Measurements from ENCODE around the gene CACNG4.

CACNG4 gene

GRCh38 chr17:67053438-67054000, 89.0 kb downstream of the CACNG4 start:
- TF ChIP-seq, protein P1, sequence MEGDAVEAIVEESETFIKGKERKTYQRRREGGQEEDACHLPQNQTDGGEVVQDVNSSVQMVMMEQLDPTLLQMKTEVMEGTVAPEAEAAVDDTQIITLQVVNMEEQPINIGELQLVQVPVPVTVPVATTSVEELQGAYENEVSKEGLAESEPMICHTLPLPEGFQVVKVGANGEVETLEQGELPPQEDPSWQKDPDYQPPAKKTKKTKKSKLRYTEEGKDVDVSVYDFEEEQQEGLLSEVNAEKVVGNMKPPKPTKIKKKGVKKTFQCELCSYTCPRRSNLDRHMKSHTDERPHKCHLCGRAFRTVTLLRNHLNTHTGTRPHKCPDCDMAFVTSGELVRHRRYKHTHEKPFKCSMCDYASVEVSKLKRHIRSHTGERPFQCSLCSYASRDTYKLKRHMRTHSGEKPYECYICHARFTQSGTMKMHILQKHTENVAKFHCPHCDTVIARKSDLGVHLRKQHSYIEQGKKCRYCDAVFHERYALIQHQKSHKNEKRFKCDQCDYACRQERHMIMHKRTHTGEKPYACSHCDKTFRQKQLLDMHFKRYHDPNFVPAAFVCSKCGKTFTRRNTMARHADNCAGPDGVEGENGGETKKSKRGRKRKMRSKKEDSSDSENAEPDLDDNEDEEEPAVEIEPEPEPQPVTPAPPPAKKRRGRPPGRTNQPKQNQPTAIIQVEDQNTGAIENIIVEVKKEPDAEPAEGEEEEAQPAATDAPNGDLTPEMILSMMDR (IDR thresholded peaks at IDR 0.05): no peak
- Histone ChIP-seq H3K27ac (no peak overlapping the region), H3K9me3 (ENCODE audit: control insufficient read depth, low read length) (no peaks in the 10 kb centered on the region)

GRCh38 chr17:67054011-67054591, 89.6 kb downstream of the CACNG4 start:
- no peak overlapping the region for H3K9ac ChIP-seq
- H3K4me1 ChIP-seq: peaks cover 6% of the 10 kb centered on the region
- H3K27ac ChIP-seq: no peak overlapping the region

More at GRCh38 chr17:67053438-67054000, 89.0 kb downstream of the CACNG4 start:
- Histone ChIP-seq H2AFZ (no peak overlapping the region), H3K9ac (no peak overlapping the region), H3K27me3 (ENCODE audit: control insufficient read depth, insufficient read depth, low read length) (no peaks in the 10 kb centered on the region), H3K4me1 (peaks cover 6% of the 10 kb centered on the region), H3K79me2 (no peaks in the 10 kb centered on the region), H3K4me3 (ENCODE audit: low read depth, low read length) (no peak overlapping the region), H3K36me3 (ENCODE audit: control insufficient read depth, insufficient read depth, low read length) (no peaks in the 10 kb centered on the region), H3K4me2 (ENCODE audit: low read length) (no peak overlapping the region)

GRCh38 chr17:67054608-67055007, 90.1 kb downstream of the CACNG4 start:
- no peak overlapping the region for H3K27ac ChIP-seq
- H3K79me2 ChIP-seq: no peaks in the 10 kb centered on the region
- no peak overlapping the region for H3K9ac ChIP-seq
- H3K4me2 ChIP-seq (ENCODE audit: low read length): no peak overlapping the region
- no peak overlapping the region for H2AFZ ChIP-seq
- no peak overlapping the region for H3K4me3 ChIP-seq (ENCODE audit: low read depth, low read length)
- H3K9me3 ChIP-seq (ENCODE audit: control insufficient read depth, low read length): no peaks in the 10 kb centered on the region
- H3K4me1 ChIP-seq: peaks cover 6% of the 10 kb centered on the region
- no peaks in the 10 kb centered on the region for H3K27me3 ChIP-seq (ENCODE audit: control insufficient read depth, insufficient read depth, low read length)
- H3K36me3 ChIP-seq (ENCODE audit: control insufficient read depth, insufficient read depth, low read length): no peaks in the 10 kb centered on the region
- TF ChIP-seq, protein P1 (IDR thresholded peaks at IDR 0.05): no peak

More at GRCh38 chr17:67054011-67054591, 89.6 kb downstream of the CACNG4 start:
- Histone ChIP-seq H3K9me3 (ENCODE audit: control insufficient read depth, low read length) (no peaks in the 10 kb centered on the region), H3K4me3 (ENCODE audit: low read depth, low read length) (no peak overlapping the region), H3K36me3 (ENCODE audit: control insufficient read depth, insufficient read depth, low read length) (no peaks in the 10 kb centered on the region), H3K27me3 (ENCODE audit: control insufficient read depth, insufficient read depth, low read length) (no peaks in the 10 kb centered on the region), H3K4me2 (ENCODE audit: low read length) (no peak overlapping the region), H3K79me2 (no peaks in the 10 kb centered on the region), H2AFZ (no peak overlapping the region)
- TF ChIP-seq, protein P1 (IDR thresholded peaks at IDR 0.05): no peak

GRCh38 chr17:67055041-67055443, 90.5 kb downstream of the CACNG4 start:
- H3K4me2 ChIP-seq (ENCODE audit: low read length): no peak overlapping the region
- no peaks in the 10 kb centered on the region for H3K36me3 ChIP-seq (ENCODE audit: control insufficient read depth, insufficient read depth, low read length)
- H3K4me1 ChIP-seq: peaks cover 6% of the 10 kb centered on the region
- TF ChIP-seq, protein P1 (IDR thresholded peaks at IDR 0.05): no peak
- no peaks in the 10 kb centered on the region for H3K79me2 ChIP-seq
- no peak overlapping the region for H2AFZ ChIP-seq
- H3K4me3 ChIP-seq (ENCODE audit: low read depth, low read length): no peak overlapping the region
- no peaks in the 10 kb centered on the region for H3K27me3 ChIP-seq (ENCODE audit: control insufficient read depth, insufficient read depth, low read length)
- no peaks in the 10 kb centered on the region for H3K9me3 ChIP-seq (ENCODE audit: control insufficient read depth, low read length)
- no peak overlapping the region for H3K27ac ChIP-seq
- no peak overlapping the region for H3K9ac ChIP-seq

Measured in parathyroid adenoma (tissue), 2 donors.